ENCODE data around the gene SIGLEC11. TPM values are rescaled to one million over a fixed set of nuclear protein-coding genes. Genes with fewer than 3 reads are reported as not detected.

The SIGLEC11 gene
- total and polyA plus RNA-seq, 5 experiments from 2014 or later, result not detected

Other genes starting within 250 kb of the SIGLEC11 start
- gene TSKS, start 197.9 kb downstream of the SIGLEC11 start, total RNA-seq, result 1 to 10 TPM; 3.5 to 4.8 TPM
- 1 to 10 TPM in 1 of 3 donors, under 1 TPM in 2; 0.17 to 1.2 (median 0.40) TPM for gene TSKS, start 197.9 kb downstream of the SIGLEC11 start, polyA plus RNA-seq
- 10 to 100 TPM; 56.1 to 57.8 TPM for gene AP2A1, start 194.2 kb downstream of the SIGLEC11 start, total RNA-seq
- gene AP2A1, start 194.2 kb downstream of the SIGLEC11 start, polyA plus RNA-seq, result 1 to 10 TPM; 4.5 to 6.5 (median 4.9) TPM
- 10 to 100 TPM; 23.0 to 28.8 TPM for gene FUZ, start 147.9 kb downstream of the SIGLEC11 start, total RNA-seq
- 1 to 10 TPM; 5.4 to 7.5 (median 7.0) TPM for gene FUZ, start 147.9 kb downstream of the SIGLEC11 start, polyA plus RNA-seq
- 10 to 100 TPM; 39.8 to 43.2 TPM for gene MED25, start 142.9 kb downstream of the SIGLEC11 start, total RNA-seq
- gene MED25, start 142.9 kb downstream of the SIGLEC11 start, polyA plus RNA-seq, result 10 to 100 TPM in 2 of 3 donors, 1 to 10 TPM in 1; 7.5 to 19.2 (median 13.1) TPM
- 100 to 1,000 TPM; 178 to 186 TPM for gene PTOV1, start 110.0 kb downstream of the SIGLEC11 start, total RNA-seq
- 10 to 100 TPM; 42.9 to 67.4 (median 50.9) TPM for gene PTOV1, start 110.0 kb downstream of the SIGLEC11 start, polyA plus RNA-seq
- 100 to 1,000 TPM; 170 to 176 TPM for gene PNKP, start 93.6 kb downstream of the SIGLEC11 start, total RNA-seq
- 10 to 100 TPM; 21.1 to 24.3 (median 21.4) TPM for gene PNKP, start 93.6 kb downstream of the SIGLEC11 start, polyA plus RNA-seq
- gene AKT1S1, start 83.8 kb downstream of the SIGLEC11 start, total RNA-seq, result 10 to 100 TPM; 28.4 to 30.4 TPM
- 1 to 10 TPM; 2.6 to 4.5 (median 3.9) TPM for gene AKT1S1, start 83.8 kb downstream of the SIGLEC11 start, polyA plus RNA-seq
- gene TBC1D17, start 83.5 kb downstream of the SIGLEC11 start, total RNA-seq, result 10 to 100 TPM; 92.7 to 94.0 TPM
- 10 to 100 TPM in 2 of 3 donors, 1 to 10 TPM in 1; 8.1 to 17.7 (median 11.3) TPM for gene TBC1D17, start 83.5 kb downstream of the SIGLEC11 start, polyA plus RNA-seq
- gene IL4I1, start 64.3 kb downstream of the SIGLEC11 start, total RNA-seq, result 1 to 10 TPM in 1 of 2 experiments, under 1 TPM in 1; 0.85 to 1.1 TPM
- gene IL4I1, start 64.3 kb downstream of the SIGLEC11 start, polyA plus RNA-seq, result under 1 TPM; 0.24 to 0.26 (median 0.25) TPM
- gene ATF5, start 32.0 kb downstream of the SIGLEC11 start, total RNA-seq, result 1 to 10 TPM; 8.4 to 9.2 TPM
- under 1 TPM; 0.71 to 0.97 (median 0.84) TPM for gene ATF5, start 32.0 kb downstream of the SIGLEC11 start, polyA plus RNA-seq
- 10 to 100 TPM; 53.9 to 61.4 TPM for gene NUP62, start 31.7 kb downstream of the SIGLEC11 start, total RNA-seq
- gene NUP62, start 31.7 kb downstream of the SIGLEC11 start, polyA plus RNA-seq, result 10 to 100 TPM; 38.5 to 54.5 (median 49.1) TPM
- gene VRK3, start 64.2 kb upstream of the SIGLEC11 start, total RNA-seq, result 100 to 1,000 TPM in 1 of 2 experiments, 10 to 100 TPM in 1; 92.8 to 106 TPM
- 10 to 100 TPM; 73.4 to 91.8 (median 81.2) TPM for gene VRK3, start 64.2 kb upstream of the SIGLEC11 start, polyA plus RNA-seq
- 10 to 100 TPM in 1 of 2 experiments, 1 to 10 TPM in 1; 9.8 to 11.1 TPM for gene ZNF473, start 64.8 kb upstream of the SIGLEC11 start, total RNA-seq
- gene ZNF473, start 64.8 kb upstream of the SIGLEC11 start, polyA plus RNA-seq, result 1 to 10 TPM; 3.6 to 7.0 (median 3.7) TPM
- gene IZUMO2, start 202.1 kb upstream of the SIGLEC11 start, total RNA-seq, result not detected
- not detected for gene IZUMO2, start 202.1 kb upstream of the SIGLEC11 start, polyA plus RNA-seq
- not detected for gene MYH14, start 242.4 kb upstream of the SIGLEC11 start, total RNA-seq
- gene MYH14, start 242.4 kb upstream of the SIGLEC11 start, polyA plus RNA-seq, result not detected